Astrocyte (in vitro differentiated cells and primary cell): ENCODE data around the gene PHF24. TPM values are rescaled to one million over a fixed set of nuclear protein-coding genes. Genes with fewer than 3 reads are reported as not detected.

Experiments used
- DNase-seq: peaks from one replicate; pipeline ENCODE4 v3.0.0-alpha.2; 2010; ENCODE audit warnings: low read depth
- FAIRE-seq: peaks from 2 replicates; lab custom pipeline; 2011; peaks lifted over from hg19 to GRCh38; lab: Jason Lieb, UNC
- H2AFZ ChIP-seq: 2 replicates; pipeline ENCODE4 v1.6.0; 2012; ENCODE audit warnings: low read depth, low read length, inconsistent platforms
- H3K27ac ChIP-seq: 2 replicates; pipeline ENCODE4 v1.5.1; 2011; ENCODE audit warnings: low read depth, low read length, inconsistent platforms
- H3K27me3 ChIP-seq: 2 replicates; pipeline ENCODE4 v1.6.0; 2011; ENCODE audit warnings: low read length, inconsistent platforms; ENCODE audit not compliant: insufficient read depth
- H3K36me3 ChIP-seq: 2 replicates; pipeline ENCODE4 v1.5.1; 2011; ENCODE audit warnings: low read length, inconsistent platforms; ENCODE audit not compliant: insufficient read depth
- H3K4me1 ChIP-seq: 2 replicates; pipeline ENCODE4 v1.5.1; 2011; ENCODE audit warnings: low read length, inconsistent platforms; ENCODE audit not compliant: insufficient read depth
- H3K4me2 ChIP-seq: 2 replicates; pipeline ENCODE4 v1.6.0; 2012; ENCODE audit warnings: low read length, inconsistent platforms
- H3K4me3 ChIP-seq: 2 replicates; pipeline ENCODE4 v1.5.1; 2011; ENCODE audit warnings: low read depth, mild to moderate bottlenecking, low read length, inconsistent platforms; ENCODE audit not compliant: insufficient read depth
- H3K79me2 ChIP-seq: 2 replicates; pipeline ENCODE4 v1.6.0; 2012; ENCODE audit warnings: mild to moderate bottlenecking, low read length, inconsistent platforms; ENCODE audit not compliant: insufficient read depth
- H3K9ac ChIP-seq: 2 replicates; pipeline ENCODE4 v1.6.0; 2012; ENCODE audit warnings: mild to moderate bottlenecking, low read length, inconsistent platforms
- H3K9me3 ChIP-seq: 2 replicates; pipeline ENCODE4 v1.5.1; 2012; ENCODE audit warnings: low read depth, mild to moderate bottlenecking, low read length, inconsistent platforms; ENCODE audit not compliant: insufficient read depth
- H4K20me1 ChIP-seq: 2 replicates; pipeline ENCODE4 v1.6.0; 2012; ENCODE audit warnings: low read length, inconsistent platforms; ENCODE audit not compliant: insufficient read depth
- H3K27ac Mint-ChIP-seq: one replicate; pipeline ENCODE4 v1.8.0; 2021; ENCODE audit warnings: mild to moderate bottlenecking, mixed read lengths; ENCODE audit not compliant: unreplicated experiment
- H3K27me3 Mint-ChIP-seq: one replicate; pipeline ENCODE4 v1.8.0; 2021; ENCODE audit warnings: low read depth, mixed read lengths; ENCODE audit not compliant: unreplicated experiment
- H3K36me3 Mint-ChIP-seq: one replicate; pipeline ENCODE4 v1.8.0; 2021; ENCODE audit warnings: low read depth, mixed read lengths; ENCODE audit not compliant: unreplicated experiment
- H3K4me1 Mint-ChIP-seq: one replicate; pipeline ENCODE4 v1.8.0; 2021; ENCODE audit warnings: low read depth, mixed read lengths; ENCODE audit not compliant: unreplicated experiment
- H3K4me3 Mint-ChIP-seq: one replicate; pipeline ENCODE4 v1.8.0; 2021; ENCODE audit warnings: mild to moderate bottlenecking, moderate library complexity, mixed read lengths; ENCODE audit not compliant: unreplicated experiment
- H3K9me3 Mint-ChIP-seq: one replicate; pipeline ENCODE4 v1.8.0; 2021; ENCODE audit warnings: mild to moderate bottlenecking, mixed read lengths; ENCODE audit not compliant: unreplicated experiment
- CTCF ChIP-seq: IDR thresholded peaks from 2 replicates; pipeline ENCODE4 v1.5.1; 2011; ENCODE audit warnings: low read depth, mild to moderate bottlenecking, inconsistent platforms, low read length, moderate library complexity; ENCODE audit not compliant: insufficient read depth
- EZH2 ChIP-seq: IDR thresholded peaks from 2 replicates; pipeline ENCODE4 v1.6.1; 2012; ENCODE audit warnings: mild to moderate bottlenecking, low read length, inconsistent platforms; ENCODE audit not compliant: insufficient read depth
- total RNA-seq: library from RNA; stranded (reverse); gene quantifications from 2 replicates; pipeline ENCODE4 v1.2.1, GENCODE V29; 2021

The PHF24 gene
- total RNA-seq, 1 donor from 2014 or later, result 0.16 TPM

- H3K4me1 Mint-ChIP-seq, result peaks cover 36% of the 10 kb centered on the region
- no peaks in the 10 kb centered on the region for H3K79me2 ChIP-seq
- H3K36me3 Mint-ChIP-seq, result peaks cover 5% of the 10 kb centered on the region
- H4K20me1 ChIP-seq, result no peaks in the 10 kb centered on the region
- H3K4me1 ChIP-seq, result peaks cover 46% of the 10 kb centered on the region
- H2AFZ ChIP-seq, result peak within 1 kb of the TSS; percentile 88
- H3K36me3 ChIP-seq, result no peaks in the 10 kb centered on the region
- peak within 1 kb of the TSS; percentile 95 for H3K4me2 ChIP-seq
- H3K4me3 Mint-ChIP-seq, result peak within 1 kb of the TSS; percentile 96
- peaks cover 2% of the 10 kb centered on the region for H3K27me3 Mint-ChIP-seq
- TF ChIP-seq EZH2 (no peak), CTCF (no peak)
- DNase-seq (peak; percentile 99), FAIRE-seq (no peak)
- H3K27me3 ChIP-seq, result no peaks in the 10 kb centered on the region
- H3K9me3 ChIP-seq, result no peaks in the 10 kb centered on the region
- peak within 1 kb of the TSS; percentile 92 for H3K27ac ChIP-seq
- H3K27ac Mint-ChIP-seq, result peak within 1 kb of the TSS; percentile 98
- peak within 1 kb of the TSS; percentile 94 for H3K9ac ChIP-seq
- peak within 1 kb of the TSS; percentile 72 for H3K4me3 ChIP-seq
- H3K9me3 Mint-ChIP-seq, result no peaks in the 10 kb centered on the region
These were observed 31.2 kb downstream of the PHF24 start, which contains the start of gene DNAJB5 for GRCh38 chr9:34989003-34989945. DNAJB5 (plus strand) TSS chr9:34989745; CDS start chr9:34990631, 886 bp downstream.

DNA sequence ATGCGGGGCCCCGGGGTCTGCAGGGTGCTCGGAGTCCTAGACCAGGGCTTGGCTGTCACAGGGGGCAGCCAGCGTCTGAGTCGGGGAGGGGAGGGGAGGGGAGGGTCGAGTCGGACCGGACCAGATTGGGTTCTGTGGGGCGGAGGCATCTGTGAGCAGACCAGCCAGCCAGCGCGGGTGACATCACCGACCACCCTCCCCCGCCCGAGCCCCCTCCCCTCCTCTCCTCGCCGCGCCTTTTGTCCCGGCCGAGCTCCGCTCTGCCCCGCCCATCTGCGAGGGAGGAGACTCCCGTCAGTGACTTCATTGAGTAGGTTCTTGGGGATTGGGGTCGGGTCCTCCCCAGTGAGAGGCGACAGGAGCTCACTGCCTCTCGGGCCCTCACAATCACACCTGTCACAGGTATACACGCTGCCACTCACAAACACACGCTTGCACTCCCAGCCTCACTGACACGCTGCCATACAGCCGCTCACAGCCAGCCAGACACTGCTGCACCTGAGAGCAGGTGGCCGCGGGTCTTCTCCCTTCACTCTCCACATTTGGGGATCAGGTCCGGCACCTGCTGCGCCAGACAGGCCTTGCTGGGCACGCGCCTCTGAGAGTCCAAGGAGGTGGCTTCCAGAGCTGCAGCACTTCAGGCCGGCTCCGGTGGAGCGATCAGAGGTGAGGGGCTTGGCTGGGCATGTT is 32.0 kb downstream of the PHF24 start:
- DNase-seq (peak; percentile 52), FAIRE-seq (no peak)
- H3K79me2 ChIP-seq, result no peaks in the 10 kb centered on the region
- no peaks in the 10 kb centered on the region for H3K36me3 ChIP-seq
- no peaks in the 10 kb centered on the region for H4K20me1 ChIP-seq
- H3K9me3 Mint-ChIP-seq, result no peaks in the 10 kb centered on the region
- peak overlapping the region; percentile 94 for H3K9ac ChIP-seq
- peak overlapping the region; percentile 93 for H3K4me3 Mint-ChIP-seq
- H3K4me1 Mint-ChIP-seq, result peaks cover 42% of the 10 kb centered on the region
- peak overlapping the region; percentile 72 for H3K4me3 ChIP-seq
- no peaks in the 10 kb centered on the region for H3K27me3 Mint-ChIP-seq
- TF ChIP-seq EZH2, result no peak
- TF ChIP-seq CTCF, result no peak
- H3K4me1 ChIP-seq, result peaks cover 53% of the 10 kb centered on the region
- no peaks in the 10 kb centered on the region for H3K27me3 ChIP-seq
- peaks cover 7% of the 10 kb centered on the region for H3K36me3 Mint-ChIP-seq
- H2AFZ ChIP-seq, result no peak overlapping the region
- peak overlapping the region; percentile 92 for H3K27ac ChIP-seq
- H3K4me2 ChIP-seq, result peak overlapping the region; percentile 95
- H3K27ac Mint-ChIP-seq, result peak overlapping the region; percentile 92
- no peaks in the 10 kb centered on the region for H3K9me3 ChIP-seq
